ENCODE results near the gene RMND5B.

Gene RMND5B

GRCh38 chr5:178136990-178137389 lies 6.2 kb downstream of the RMND5B start:
- no peak for DNase-seq

GRCh38 chr5:178137991-178138390 lies 7.2 kb downstream of the RMND5B start:
- no peak for DNase-seq

- no peak for DNase-seq
Measured at GRCh38 chr5:178141550-178141949, 10.7 kb downstream of the RMND5B start.

- no peak for DNase-seq
Measured at GRCh38 chr5:178142642-178143041, 11.8 kb downstream of the RMND5B start.

- no peak for DNase-seq
Measured at GRCh38 chr5:178143246-178143645, 12.4 kb downstream of the RMND5B start.

- DNase-seq: no peak
Measured at GRCh38 chr5:178143901-178144300, 13.1 kb downstream of the RMND5B start.

GRCh38 chr5:178145965-178146820 lies 15.4 kb downstream of the RMND5B start:
- DNase-seq: peak; percentile 74 to 77

- DNase-seq: no peak
Measured at GRCh38 chr5:178147406-178147805, 16.6 kb downstream of the RMND5B start.

- no peak for DNase-seq
Measured at GRCh38 chr5:178149199-178149932, 18.6 kb downstream of the RMND5B start.

- no peak for DNase-seq
Measured at GRCh38 chr5:178150977-178151734, 20.3 kb downstream of the RMND5B start.

- DNase-seq: no peak
Measured at GRCh38 chr5:178152491-178153444, 22.0 kb downstream of the RMND5B start.

GRCh38 chr5:178153530-178154340 lies 22.9 kb downstream of the RMND5B start, which contains the start of gene NHP2:
NHP2 (minus strand) TSS chr5:178153885; CDS start chr5:178153817, 68 bp downstream.
- DNase-seq: peak; percentile 99

- DNase-seq: no peak
Measured at GRCh38 chr5:178155065-178155464, 24.3 kb downstream of the RMND5B start.

GRCh38 chr5:178160176-178160575 lies 29.4 kb downstream of the RMND5B start:
- no peak for DNase-seq

- DNase-seq: no peak
Measured at GRCh38 chr5:178162481-178162880, 31.7 kb downstream of the RMND5B start.

GRCh38 chr5:178163772-178164735 lies 33.2 kb downstream of the RMND5B start:
- peak; percentile 95 to 96 for DNase-seq

GRCh38 chr5:178165581-178165980 lies 34.8 kb downstream of the RMND5B start:
- no peak for DNase-seq

- no peak for DNase-seq
Measured at GRCh38 chr5:178170455-178170854, 39.6 kb downstream of the RMND5B start.

GRCh38 chr5:178174456-178174855 lies 43.6 kb downstream of the RMND5B start:
- no peak for DNase-seq

GRCh38 chr5:178176791-178177190 lies 46.0 kb downstream of the RMND5B start:
- no peak for DNase-seq

All from stimulated activated CD4-positive, alpha-beta T cell treated with anti-CD3 and anti-CD28 coated beads, Interleukin-2, amount 100 ng/mL, for 24 hours (primary cell).